ENCODE measurements around the gene BAIAP3. TPM values are rescaled to one million over a fixed set of nuclear protein-coding genes. Genes with fewer than 3 reads are reported as not detected.

Gene BAIAP3
- total and polyA plus RNA-seq, 2 experiments from 2014 or later, result 5.2 to 13.0 TPM

DNA sequence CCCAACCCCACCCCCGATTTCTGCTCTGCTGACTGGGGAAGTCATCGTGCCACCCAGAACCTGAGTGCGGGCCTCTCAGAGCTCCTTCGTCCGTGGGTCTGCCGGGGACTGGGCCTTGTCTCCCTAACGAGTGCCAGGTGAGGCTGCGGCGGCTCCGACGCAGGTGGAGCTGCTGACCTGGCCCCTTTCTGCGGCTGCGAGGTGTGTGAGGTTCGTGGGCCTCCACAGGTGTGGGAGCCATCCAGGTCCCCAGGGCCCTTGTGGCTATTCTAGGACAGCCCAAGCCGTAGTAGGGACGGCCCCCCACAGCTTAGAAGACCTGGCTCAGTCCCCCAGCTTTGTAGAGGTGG lies 21.0 kb upstream of the BAIAP3 start (continued):
- no peak for TF ChIP-seq EZH2 (IDR thresholded peaks at IDR 0.05; ENCODE audit: low read depth, unreplicated experiment)
- TF ChIP-seq JUNB (IDR thresholded peaks at IDR 0.05; ENCODE audit: unreplicated experiment), result no peak
- TF ChIP-seq, protein P1, sequence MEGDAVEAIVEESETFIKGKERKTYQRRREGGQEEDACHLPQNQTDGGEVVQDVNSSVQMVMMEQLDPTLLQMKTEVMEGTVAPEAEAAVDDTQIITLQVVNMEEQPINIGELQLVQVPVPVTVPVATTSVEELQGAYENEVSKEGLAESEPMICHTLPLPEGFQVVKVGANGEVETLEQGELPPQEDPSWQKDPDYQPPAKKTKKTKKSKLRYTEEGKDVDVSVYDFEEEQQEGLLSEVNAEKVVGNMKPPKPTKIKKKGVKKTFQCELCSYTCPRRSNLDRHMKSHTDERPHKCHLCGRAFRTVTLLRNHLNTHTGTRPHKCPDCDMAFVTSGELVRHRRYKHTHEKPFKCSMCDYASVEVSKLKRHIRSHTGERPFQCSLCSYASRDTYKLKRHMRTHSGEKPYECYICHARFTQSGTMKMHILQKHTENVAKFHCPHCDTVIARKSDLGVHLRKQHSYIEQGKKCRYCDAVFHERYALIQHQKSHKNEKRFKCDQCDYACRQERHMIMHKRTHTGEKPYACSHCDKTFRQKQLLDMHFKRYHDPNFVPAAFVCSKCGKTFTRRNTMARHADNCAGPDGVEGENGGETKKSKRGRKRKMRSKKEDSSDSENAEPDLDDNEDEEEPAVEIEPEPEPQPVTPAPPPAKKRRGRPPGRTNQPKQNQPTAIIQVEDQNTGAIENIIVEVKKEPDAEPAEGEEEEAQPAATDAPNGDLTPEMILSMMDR (conservative IDR thresholded peaks at IDR 0.05; ENCODE audit: low read depth in 2 of 2), result no peak
- TF ChIP-seq ZNF114 (CRISPR knock-in tag; IDR thresholded peaks at IDR 0.05), result no peak

DNA sequence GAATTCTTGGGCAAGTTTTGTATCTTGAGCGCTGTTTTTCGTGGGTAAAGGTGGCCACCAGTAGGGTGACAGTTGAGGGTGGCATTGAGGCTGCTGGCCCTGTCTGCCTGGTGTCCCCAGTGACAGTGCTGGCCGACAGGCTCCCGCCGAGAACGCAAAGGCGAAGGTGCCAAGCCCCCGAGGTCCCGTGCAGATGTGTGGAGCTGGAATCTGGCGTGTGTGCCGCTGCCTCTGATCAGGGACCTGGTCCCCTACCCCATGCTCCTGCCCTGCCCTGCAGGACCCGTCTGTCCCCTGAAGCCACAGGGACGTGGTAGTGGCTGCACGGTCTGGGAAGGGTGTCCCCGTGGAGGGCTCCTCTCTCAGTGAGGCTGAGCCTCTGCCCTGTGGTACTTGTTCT lies 20.5 kb upstream of the BAIAP3 start:
- Mint-ChIP-seq H3K27ac (no peak overlapping the region), H3K4me1 (peaks cover 4% of the 10 kb centered on the region; the same call in 2 of the 3 replicates), H3K27me3 (ENCODE audit: insufficient read depth, low read depth, poor library complexity) (peaks cover 24% of the 10 kb centered on the region), H3K9me3 (no peaks in the 10 kb centered on the region; the same call in 2 of the 3 replicates), H3K36me3 (ENCODE audit: low read depth) (peaks cover 54% of the 10 kb centered on the region), H3K4me3 (peak overlapping the region; percentile 14; the same call in 1 of the 3 replicates)
- no peaks in the 10 kb centered on the region for H3F3A ChIP-seq (replicated peaks; ENCODE audit: low read depth)
- peaks cover 79% of the 10 kb centered on the region for H3K79me2 ChIP-seq (replicated peaks; ENCODE audit: insufficient read depth)
- H3K27me3 ChIP-seq (ENCODE audit: insufficient read depth), result no peaks in the 10 kb centered on the region
- peaks cover 7% of the 10 kb centered on the region; the same call in 1 of the 2 replicates for H3K4me1 ChIP-seq (ENCODE audit: insufficient read depth)
- no peak for DNase-seq (ENCODE audit: low spot score)
- no peak overlapping the region for H3K4me2 ChIP-seq
- no peaks in the 10 kb centered on the region for H3K9me2 ChIP-seq (ENCODE audit: insufficient read depth)
- H2AFZ ChIP-seq, result no peak overlapping the region
- peaks cover 27% of the 10 kb centered on the region for H3K36me3 ChIP-seq (ENCODE audit: insufficient read depth)
- H3K27ac ChIP-seq (ENCODE audit: low read depth), result no peak overlapping the region
- ATAC-seq, result no peak
- H4K20me1 ChIP-seq (replicated peaks; ENCODE audit: insufficient read depth), result peaks cover 49% of the 10 kb centered on the region
- H3K4me3 ChIP-seq, result no peak overlapping the region
- no peak for TF ChIP-seq EZH2phosphoT487 (IDR thresholded peaks at IDR 0.05; ENCODE audit: unreplicated experiment)
- no peak for TF ChIP-seq ZNF114 (CRISPR knock-in tag; IDR thresholded peaks at IDR 0.05)
- no peak for TF ChIP-seq EZH2 (IDR thresholded peaks at IDR 0.05; ENCODE audit: low read depth, unreplicated experiment)
- TF ChIP-seq STAT1 (IDR thresholded peaks at IDR 0.05; ENCODE audit: unreplicated experiment), result no peak
- TF ChIP-seq, protein P2, sequence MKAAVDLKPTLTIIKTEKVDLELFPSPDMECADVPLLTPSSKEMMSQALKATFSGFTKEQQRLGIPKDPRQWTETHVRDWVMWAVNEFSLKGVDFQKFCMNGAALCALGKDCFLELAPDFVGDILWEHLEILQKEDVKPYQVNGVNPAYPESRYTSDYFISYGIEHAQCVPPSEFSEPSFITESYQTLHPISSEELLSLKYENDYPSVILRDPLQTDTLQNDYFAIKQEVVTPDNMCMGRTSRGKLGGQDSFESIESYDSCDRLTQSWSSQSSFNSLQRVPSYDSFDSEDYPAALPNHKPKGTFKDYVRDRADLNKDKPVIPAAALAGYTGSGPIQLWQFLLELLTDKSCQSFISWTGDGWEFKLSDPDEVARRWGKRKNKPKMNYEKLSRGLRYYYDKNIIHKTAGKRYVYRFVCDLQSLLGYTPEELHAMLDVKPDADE (IDR thresholded peaks at IDR 0.05), result no peak

GRCh38 chr16:1313721-1314369 lies 19.6 kb upstream of the BAIAP3 start:
- Histone ChIP-seq H3K27ac (ENCODE audit: low read depth) (no peak overlapping the region), H3K4me1 (ENCODE audit: insufficient read depth) (peaks cover 7% of the 10 kb centered on the region; the same call in 1 of the 2 replicates), H3K9me2 (ENCODE audit: insufficient read depth) (no peaks in the 10 kb centered on the region), H3K4me3 (no peak overlapping the region), H4K20me1 (replicated peaks; ENCODE audit: insufficient read depth) (peaks cover 49% of the 10 kb centered on the region), H3K36me3 (ENCODE audit: insufficient read depth) (peaks cover 30% of the 10 kb centered on the region), H3K4me2 (no peak overlapping the region), H3K79me2 (replicated peaks; ENCODE audit: insufficient read depth) (peaks cover 87% of the 10 kb centered on the region), H2AFZ (no peak overlapping the region), H3F3A (replicated peaks; ENCODE audit: low read depth) (no peaks in the 10 kb centered on the region), H3K27me3 (ENCODE audit: insufficient read depth) (no peaks in the 10 kb centered on the region)
- Mint-ChIP-seq H3K9me3 (no peaks in the 10 kb centered on the region; the same call in 2 of the 3 replicates), H3K4me3 (no peak overlapping the region), H3K27me3 (ENCODE audit: insufficient read depth, low read depth, poor library complexity) (peaks cover 26% of the 10 kb centered on the region), H3K27ac (no peak overlapping the region), H3K4me1 (peaks cover 4% of the 10 kb centered on the region; the same call in 2 of the 3 replicates), H3K36me3 (ENCODE audit: low read depth) (peaks cover 63% of the 10 kb centered on the region)
- DNase-seq (ENCODE audit: low spot score), result no peak
- ATAC-seq, result no peak
- TF ChIP-seq ZNF114 (CRISPR knock-in tag; IDR thresholded peaks at IDR 0.05), result no peak
- TF ChIP-seq EZH2phosphoT487 (IDR thresholded peaks at IDR 0.05; ENCODE audit: unreplicated experiment), result no peak
- no peak for TF ChIP-seq POLR2AphosphoS5 (IDR thresholded peaks at IDR 0.05; ENCODE audit: low read depth)
- no peak for TF ChIP-seq ZNF331 (CRISPR knock-in tag; IDR thresholded peaks at IDR 0.05; ENCODE audit: low read depth)
- no peak for TF ChIP-seq STAT1 (IDR thresholded peaks at IDR 0.05; ENCODE audit: unreplicated experiment)
- no peak for TF ChIP-seq REST (IDR thresholded peaks at IDR 0.05; ENCODE audit: unreplicated experiment)

Measured in GM23338 (cell line).